SH-SY5Y (cell line): ENCODE data around the gene HOXA4.

Experiments
- GATA2 ChIP-seq: IDR thresholded peaks from 2 replicates; pipeline ENCODE4 v1.6.1; 2011; ENCODE audit warnings: mild to moderate bottlenecking, low read depth, low read length
- GATA3 ChIP-seq: IDR thresholded peaks from 2 replicates; pipeline ENCODE4 v1.6.1; 2011; ENCODE audit warnings: low read depth, mild to moderate bottlenecking, low read length, moderate library complexity

DNA sequence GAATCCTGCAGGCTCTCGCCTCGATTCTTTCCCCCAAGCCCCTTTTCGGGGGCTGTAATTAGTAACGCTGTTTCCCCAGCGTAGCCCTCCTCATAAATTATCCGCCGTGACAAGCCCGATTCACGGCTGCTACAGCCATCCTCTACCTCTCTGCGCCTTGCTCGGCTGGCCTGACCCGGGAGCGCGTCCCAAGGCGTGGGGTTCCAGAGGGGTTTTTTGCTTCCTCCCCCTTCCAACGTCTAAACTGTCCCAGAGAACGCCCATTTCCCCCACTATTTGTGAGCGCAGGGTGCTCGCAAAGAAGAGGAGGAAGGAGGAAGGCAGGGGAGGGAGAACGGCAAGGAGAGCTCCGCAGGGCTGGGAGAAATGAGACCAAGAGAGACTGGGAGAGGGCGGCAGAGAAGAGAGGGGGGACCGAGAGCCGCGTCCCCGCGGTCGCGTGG lies 12.0 kb upstream of the HOXA4 start:
- TF ChIP-seq GATA2 (no peak), GATA3 (no peak)
